Panc1 (cell line): ENCODE measurements around the gene CACNA1G. TPM values are rescaled to one million over a fixed set of nuclear protein-coding genes. Genes with fewer than 3 reads are reported as not detected.

Experiments
- ATAC-seq: fragments of 200-7000 bp; cut with Tn5 transposase; 2 replicates; pipeline ENCODE4 v1.9.1; 2020; ENCODE audit warnings: mild to moderate bottlenecking, moderate library complexity
- BruUV-seq: library from RNA; stranded (reverse); fragments of 400-500 nt; replicated peaks from 2 replicates; lab custom pipeline; 2021; lab: Mats Ljungman, UMichigan
- CTCF ChIA-PET: fragments of 300-600 bp; sonication (Branson Sonifier 250); formaldehyde crosslinking; loops from one replicate; lab custom pipeline; 2022; ENCODE audit warnings: antibody characterized with exemption; lab: Charles Lee
- POLR2A ChIA-PET: fragments of 300-600 bp; sonication (Branson Sonifier 250); formaldehyde crosslinking; loops from one replicate; lab custom pipeline; 2022; ENCODE audit warnings: antibody characterized with exemption; lab: Charles Lee
- DNase-seq: peaks from one replicate; pipeline ENCODE4 v3.0.0-alpha.2; 2010; ENCODE audit warnings: low read depth, low spot score
- H3K27ac ChIP-seq: 2 replicates; pipeline ENCODE4 v1.5.1; 2011; ENCODE audit warnings: mild to moderate bottlenecking, low read length, inconsistent platforms
- H3K27me3 ChIP-seq: fragments of 200-500 bp; sonication (Bioruptor generic); 2 replicates; pipeline ENCODE4 v1.6.0; 2014; ENCODE audit warnings: low read length, inconsistent platforms; ENCODE audit not compliant: control insufficient read depth, insufficient read depth
- H3K36me3 ChIP-seq: fragments of 200-500 bp; sonication (Bioruptor generic); 2 replicates; pipeline ENCODE4 v1.5.1; 2014; ENCODE audit warnings: inconsistent platforms, mild to moderate bottlenecking, low read length, moderate library complexity; ENCODE audit not compliant: control insufficient read depth, insufficient read depth
- H3K4me1 ChIP-seq: 2 replicates; pipeline ENCODE4 v1.5.1; 2011; ENCODE audit warnings: inconsistent platforms, mild to moderate bottlenecking, low read length, moderate library complexity; ENCODE audit not compliant: control insufficient read depth, insufficient read depth
- H3K4me3 ChIP-seq, 2 experiments: 2 replicates each; pipeline ENCODE4 v1.5.1; 2011 to 2012; ENCODE audit warnings: low read depth in 2 of 2, low read length in 2 of 2, mild to moderate bottlenecking in 2 of 2, inconsistent platforms in 1 of 2, moderate library complexity in 1 of 2
- H3K9me3 ChIP-seq: fragments of 200-500 bp; sonication (Bioruptor generic); 2 replicates; pipeline ENCODE4 v1.5.1; 2014; ENCODE audit warnings: low read depth, mild to moderate bottlenecking, inconsistent platforms, low read length, moderate library complexity; ENCODE audit not compliant: control insufficient read depth, insufficient read depth
- CTCF ChIP-seq: fragments of 450-650 bp; IDR thresholded peaks from 2 replicates; pipeline ENCODE4 v1.5.1; 2017; ENCODE audit warnings: mild to moderate bottlenecking
- POLR2AphosphoS5 ChIP-seq: IDR thresholded peaks from 2 replicates; pipeline ENCODE4 v1.6.1; 2012; ENCODE audit warnings: mild to moderate bottlenecking, low read depth, low read length, moderate library complexity
- REST ChIP-seq, 2 experiments: IDR thresholded peaks; 2 replicates each; pipeline ENCODE4 v1.6.1; 2011 to 2012; ENCODE audit warnings: low read depth in 2 of 2, control low read depth in 1 of 2, low read length in 1 of 2, mild to moderate bottlenecking in 1 of 2, moderate library complexity in 1 of 2; ENCODE audit not compliant: insufficient read depth in 1 of 2
- SIN3A ChIP-seq: IDR thresholded peaks from 2 replicates; pipeline ENCODE4 v1.6.1; 2012; ENCODE audit warnings: low read depth, mild to moderate bottlenecking, low read length, moderate library complexity, borderline replicate concordance; ENCODE audit not compliant: insufficient read depth
- TCF7L2 ChIP-seq: IDR thresholded peaks from 2 replicates; pipeline ENCODE4 v1.6.1; 2011; ENCODE audit warnings: mild to moderate bottlenecking, low read depth, low read length, inconsistent platforms
- in situ Hi-C: cut with HindIII; loops from 2 replicates; pipeline ENCODE4 v1.10.0; 2016; ENCODE audit warnings: low sequenced_read_pairs, low pct_unique_long_range_greater_than_20kb
- intact Hi-C: fragments of 100-400 bp; cut with micrococcal nuclease; formaldehyde crosslinking; loops from one replicate; pipeline ENCODE4 v1.10.0; 2022; ENCODE audit not compliant: unreplicated experiment
- total RNA-seq: library from RNA; stranded (reverse); gene quantifications from one replicate; pipeline ENCODE4 v1.2.1, GENCODE V29; 2021; ENCODE audit not compliant: unreplicated experiment

CACNA1G gene
- total RNA-seq, 1 experiment from 2014 or later, result 10.0 TPM

- POLR2A ChIA-PET, result no interaction called here
Observed at GRCh38 chr17:50544516-50544915, 16.0 kb upstream of the CACNA1G start.

GRCh38 chr17:50545311-50545710 lies 15.2 kb upstream of the CACNA1G start:
- in situ Hi-C loops (no loop called here), intact Hi-C loops (loop anchor here (5.0 kb wide), 1 partner anchor 297 kb away; no protein-coding TSS in a partner anchor)
- ATAC-seq (no peak), DNase-seq (no peak)
- ChIA-PET POLR2A (no interaction called here), CTCF (interaction anchor here (0.8 to 1.2 kb wide), 2 partner anchors 83 to 163 kb away, joined by 4 to 8 read pairs; no protein-coding TSS in a partner anchor)
- TF ChIP-seq CTCF (no peak), SIN3A (no peak), REST (IDR thresholded peaks at IDR 0.05; ENCODE audit: insufficient read depth in 1 of 2, low read depth in 2 of 2, low read length in 1 of 2) (no peak), POLR2AphosphoS5 (no peak)
- no peaks in the 10 kb centered on the region for H3K36me3 ChIP-seq
- H3K9me3 ChIP-seq, result no peaks in the 10 kb centered on the region
- no peak overlapping the region for H3K4me3 ChIP-seq
- H3K4me1 ChIP-seq, result peaks cover 38% of the 10 kb centered on the region
- no TSS peak for BruUV-seq
- H3K27ac ChIP-seq, result no peak overlapping the region
- H3K27me3 ChIP-seq, result no peaks in the 10 kb centered on the region

More at GRCh38 chr17:50544516-50544915, 16.0 kb upstream of the CACNA1G start:
- in situ Hi-C loops, result no loop called here
- Histone ChIP-seq H3K36me3 (no peaks in the 10 kb centered on the region), H3K4me3 (no peak overlapping the region), H3K9me3 (no peaks in the 10 kb centered on the region), H3K27ac (no peak overlapping the region), H3K4me1 (peaks cover 40% of the 10 kb centered on the region), H3K27me3 (no peaks in the 10 kb centered on the region)
- ATAC-seq (no peak), DNase-seq (no peak)
- TF ChIP-seq POLR2AphosphoS5, result no peak
- no peak for TF ChIP-seq TCF7L2
- no peak for TF ChIP-seq REST (IDR thresholded peaks at IDR 0.05; ENCODE audit: insufficient read depth in 1 of 2, low read depth in 2 of 2, low read length in 1 of 2)
- TF ChIP-seq CTCF, result no peak
- TF ChIP-seq SIN3A, result no peak
- CTCF ChIA-PET, result interaction anchor here (0.8 to 1.2 kb wide), 2 partner anchors 83 to 84 kb away, joined by 4 read pairs; no protein-coding TSS in a partner anchor
- BruUV-seq, result no TSS peak
- intact Hi-C loops, result no loop called here
